HG03064 (cell line): ENCODE results near the gene TIMM50.

Experiments
- ATAC-seq: cut with Tn5 transposase; IDR thresholded peaks from one replicate; pipeline ENCODE4 v1.9.1; 2021; ENCODE audit warnings: low read depth; ENCODE audit not compliant: unreplicated experiment

TIMM50 gene

GRCh38 chr19:39524495-39524894 is 43.9 kb downstream of the TIMM50 start:
- no peak for ATAC-seq

- no peak for ATAC-seq
These were observed 44.6 kb downstream of the TIMM50 start for GRCh38 chr19:39525205-39525604.

- no peak for ATAC-seq
These were observed 51.2 kb downstream of the TIMM50 start for GRCh38 chr19:39531834-39532232.

- ATAC-seq, result peak; percentile 72
These were observed 51.8 kb downstream of the TIMM50 start, which contains the start of gene EID2B for GRCh38 chr19:39532233-39533002. Gene EID2B, minus strand, starts transcription at chr19:39532852. Its CDS starts 50 bp downstream, at chr19:39532802.

- peak; percentile 11 for ATAC-seq
These were observed 52.4 kb downstream of the TIMM50 start for GRCh38 chr19:39533003-39533512.

GRCh38 chr19:39533791-39534190 is 53.2 kb downstream of the TIMM50 start:
- no peak for ATAC-seq

- ATAC-seq, result no peak
These were observed 58.5 kb downstream of the TIMM50 start for GRCh38 chr19:39539165-39539517.

- no peak for ATAC-seq
These were observed 59.1 kb downstream of the TIMM50 start, which contains the start of gene EID2 for GRCh38 chr19:39539518-39540332. Gene EID2, minus strand, starts transcription at chr19:39540161. Its CDS starts 82 bp downstream, at chr19:39540079.

- no peak for ATAC-seq
These were observed 59.7 kb downstream of the TIMM50 start for GRCh38 chr19:39540333-39540673.
